Activated naive CD4-positive, alpha-beta T cell treated with anti-CD3 and anti-CD28 coated beads, Interleukin-2, amount 50 U/mL, for 24 hours (primary cell): Measurements from ENCODE around the gene DLL1.
"Not testable (repeated sequence)": the region's sequence is repeated elsewhere in the genome, so short reads cannot be mapped to it uniquely, and the experiment has no call there.

Source experiments
- H3K27ac Mint-ChIP-seq: one replicate; pipeline ENCODE4 v1.8.0; 2021; ENCODE audit warnings: mild to moderate bottlenecking, mixed read lengths
- H3K27me3 Mint-ChIP-seq: one replicate; pipeline ENCODE4 v1.8.0; 2021; ENCODE audit warnings: mixed read lengths
- H3K36me3 Mint-ChIP-seq: one replicate; pipeline ENCODE4 v1.8.0; 2021; ENCODE audit warnings: mixed read lengths
- H3K4me1 Mint-ChIP-seq: one replicate; pipeline ENCODE4 v1.8.0; 2021; ENCODE audit warnings: mixed read lengths
- H3K4me3 Mint-ChIP-seq: one replicate; pipeline ENCODE4 v1.8.0; 2021; ENCODE audit warnings: mild to moderate bottlenecking, mixed read lengths
- H3K9me3 Mint-ChIP-seq: one replicate; pipeline ENCODE4 v1.8.0; 2021; ENCODE audit warnings: mixed read lengths

The DLL1 gene

DNA sequence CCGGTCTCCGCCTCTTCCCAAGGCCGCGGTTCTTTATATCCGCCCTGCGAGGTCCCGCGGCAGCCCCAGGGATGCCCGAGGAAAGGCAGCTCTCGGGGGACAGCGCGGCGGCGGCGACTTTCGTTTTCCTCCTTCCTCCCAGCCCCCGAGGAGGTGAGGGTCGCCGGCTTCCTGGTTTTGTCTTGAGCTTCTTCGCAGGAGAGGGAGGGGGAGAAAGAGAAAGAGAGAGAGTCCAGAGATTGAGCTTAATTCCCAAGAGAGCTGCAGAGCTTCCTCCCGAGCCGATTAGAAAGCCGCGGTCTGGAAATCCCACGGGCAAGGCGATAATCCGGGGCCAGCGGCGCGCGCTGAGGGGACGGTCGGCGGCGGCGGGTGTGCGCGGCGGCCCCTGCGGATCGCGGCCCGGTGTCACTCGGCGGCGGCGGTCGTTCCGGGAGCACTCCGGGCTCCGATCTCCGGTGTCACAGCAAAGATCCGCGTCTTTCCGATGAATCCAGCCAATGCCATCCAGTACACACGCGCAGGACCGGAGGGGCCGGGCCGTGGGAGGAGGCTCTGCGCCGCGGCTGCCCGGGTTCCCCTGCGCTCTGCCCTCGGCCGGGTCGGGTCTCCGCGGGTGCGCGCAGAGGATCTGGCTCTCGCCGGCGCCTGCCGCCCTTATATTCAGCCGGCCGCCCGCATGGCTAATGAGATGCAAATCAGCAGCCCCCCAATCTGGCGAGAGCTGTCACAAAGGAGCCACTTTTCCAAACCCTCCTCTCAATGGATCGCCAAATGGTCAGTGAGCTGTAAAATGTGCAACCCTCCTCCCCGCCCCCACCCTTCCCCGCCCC is at the start of gene DLL1:
DLL1 (minus strand) TSS at position 783 of the 833 bp plus-strand sequence. CDS start 939 bp downstream, outside the sequence.
- peaks cover 2% of the 10 kb centered on the region for H3K36me3 Mint-ChIP-seq
- H3K4me1 Mint-ChIP-seq: peaks cover 51% of the 10 kb centered on the region
- H3K4me3 Mint-ChIP-seq: peak within 1 kb of the TSS; percentile 93
- peaks cover 17% of the 10 kb centered on the region for H3K27me3 Mint-ChIP-seq
- H3K9me3 Mint-ChIP-seq: no peaks in the 10 kb centered on the region
- peak within 1 kb of the TSS; percentile 92 for H3K27ac Mint-ChIP-seq

- not testable (repeated sequence) for H3K27me3 Mint-ChIP-seq, H3K9me3 Mint-ChIP-seq, H3K4me3 Mint-ChIP-seq, H3K27ac Mint-ChIP-seq
- H3K4me1 Mint-ChIP-seq: peaks cover 58% of the 10 kb centered on the region
- peaks cover 31% of the 10 kb centered on the region for H3K36me3 Mint-ChIP-seq
These were observed 44.3 kb upstream of the DLL1 start for GRCh38 chr6:170335199-170335598.

DNA sequence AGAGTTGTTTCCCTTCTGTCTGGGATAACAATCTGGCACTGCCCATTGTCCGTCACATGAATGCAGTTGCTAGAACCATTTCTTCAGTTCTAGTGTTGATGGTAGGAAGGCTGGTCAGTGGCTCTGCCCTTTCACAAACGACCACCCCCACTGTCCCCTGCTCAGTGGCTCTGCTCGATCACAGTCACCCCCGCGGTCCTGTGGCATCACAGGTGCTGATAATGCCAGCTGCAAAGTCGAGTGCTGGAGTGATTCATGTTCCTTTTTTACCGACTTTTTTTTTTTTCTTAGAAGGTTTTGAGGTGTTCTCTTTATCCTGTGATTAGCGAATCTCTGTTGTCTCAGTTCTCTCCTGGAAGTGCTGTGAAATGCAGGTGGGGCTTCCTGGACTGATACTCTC is 38.4 kb upstream of the DLL1 start:
- H3K4me1 Mint-ChIP-seq: peaks cover 23% of the 10 kb centered on the region
- H3K27me3 Mint-ChIP-seq: no peaks in the 10 kb centered on the region
- H3K4me3 Mint-ChIP-seq: no peak overlapping the region
- peak overlapping the region; percentile 25 for H3K27ac Mint-ChIP-seq
- no peaks in the 10 kb centered on the region for H3K9me3 Mint-ChIP-seq
- H3K36me3 Mint-ChIP-seq: peaks cover 30% of the 10 kb centered on the region

DNA sequence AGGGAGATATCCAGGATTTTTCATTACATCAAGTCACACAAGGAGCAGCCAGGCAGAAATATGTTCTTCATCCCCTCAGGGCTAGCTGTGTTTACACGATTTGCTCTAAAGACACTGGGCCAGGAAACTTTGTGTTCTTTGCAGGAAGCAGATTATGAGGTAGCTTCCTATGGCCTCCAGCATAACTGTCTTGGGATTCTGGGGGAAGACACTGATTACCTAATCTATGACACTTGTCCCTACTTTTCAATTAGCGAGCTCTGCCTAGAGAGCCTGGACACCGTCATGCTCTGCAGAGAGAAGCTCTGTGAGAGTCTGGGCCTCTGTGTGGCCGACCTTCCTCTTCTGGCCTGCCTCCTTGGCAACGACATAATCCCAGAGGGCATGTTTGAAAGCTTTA is 26.8 kb upstream of the DLL1 start:
- H3K27ac Mint-ChIP-seq: peak overlapping the region; percentile 63
- H3K9me3 Mint-ChIP-seq: no peaks in the 10 kb centered on the region
- H3K27me3 Mint-ChIP-seq: no peaks in the 10 kb centered on the region
- H3K4me3 Mint-ChIP-seq: no peak overlapping the region
- peaks cover 70% of the 10 kb centered on the region for H3K4me1 Mint-ChIP-seq
- H3K36me3 Mint-ChIP-seq: peaks cover 22% of the 10 kb centered on the region

GRCh38 chr6:170317076-170317475 is 26.2 kb upstream of the DLL1 start:
- H3K4me3 Mint-ChIP-seq: no peak overlapping the region
- H3K27me3 Mint-ChIP-seq: no peaks in the 10 kb centered on the region
- H3K9me3 Mint-ChIP-seq: no peaks in the 10 kb centered on the region
- no peak overlapping the region for H3K27ac Mint-ChIP-seq
- peaks cover 16% of the 10 kb centered on the region for H3K36me3 Mint-ChIP-seq
- peaks cover 67% of the 10 kb centered on the region for H3K4me1 Mint-ChIP-seq

DNA sequence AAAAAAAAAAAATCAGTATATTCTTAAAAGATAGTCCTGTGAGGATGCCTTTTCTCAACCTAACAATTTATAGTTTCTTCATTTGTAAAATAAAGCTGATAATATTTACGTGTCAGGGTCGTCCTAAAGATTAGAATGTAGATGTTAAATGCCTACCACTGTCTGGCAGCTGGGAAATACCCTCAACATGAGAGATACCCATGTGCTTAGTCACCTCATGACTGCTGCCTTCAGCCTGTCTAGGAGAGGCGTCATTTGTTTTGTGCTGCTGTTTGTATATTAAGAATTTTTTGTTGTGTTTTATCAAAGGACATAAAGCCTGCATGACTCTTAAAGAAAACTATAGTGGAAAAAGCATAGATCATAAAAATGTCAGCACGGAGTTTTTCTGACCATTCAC is 25.2 kb upstream of the DLL1 start:
- Mint-ChIP-seq H3K36me3 (peaks cover 14% of the 10 kb centered on the region), H3K27ac (no peak overlapping the region), H3K4me1 (peaks cover 72% of the 10 kb centered on the region), H3K27me3 (no peaks in the 10 kb centered on the region), H3K4me3 (no peak overlapping the region), H3K9me3 (no peaks in the 10 kb centered on the region)

GRCh38 chr6:170314983-170315382 is 24.1 kb upstream of the DLL1 start:
- peaks cover 70% of the 10 kb centered on the region for H3K4me1 Mint-ChIP-seq
- H3K27ac Mint-ChIP-seq: no peak overlapping the region
- no peak overlapping the region for H3K4me3 Mint-ChIP-seq
- H3K36me3 Mint-ChIP-seq: peaks cover 7% of the 10 kb centered on the region
- H3K27me3 Mint-ChIP-seq: no peaks in the 10 kb centered on the region
- H3K9me3 Mint-ChIP-seq: no peaks in the 10 kb centered on the region

DNA sequence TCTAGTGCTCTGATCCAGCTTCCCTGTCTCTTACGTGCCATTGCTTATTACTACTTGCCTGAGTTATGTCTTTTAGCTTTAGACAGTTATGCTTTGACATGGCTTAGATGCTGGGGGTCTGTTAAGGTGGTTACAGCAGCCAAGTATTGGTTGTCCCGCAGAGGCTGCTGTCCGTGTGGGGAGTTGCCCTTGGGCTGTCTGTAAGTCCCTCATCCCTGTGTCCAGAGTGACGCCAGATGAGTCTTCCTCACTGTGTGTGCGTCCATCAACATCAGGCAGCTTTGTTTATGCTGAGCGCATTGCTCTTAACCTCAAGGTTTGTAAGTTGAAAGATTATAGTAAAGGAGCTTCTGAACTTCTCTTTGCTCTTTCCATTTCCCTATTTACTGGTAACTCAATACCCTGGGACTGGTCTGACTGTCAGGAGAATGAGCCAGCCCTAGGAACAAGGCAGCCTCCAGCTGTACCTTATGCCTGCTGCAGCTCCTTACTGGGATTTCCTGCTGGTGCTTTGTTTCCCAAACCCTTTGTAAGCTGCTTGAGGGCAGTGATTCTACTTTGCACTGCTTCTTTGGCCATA is 22.9 kb upstream of the DLL1 start:
- Mint-ChIP-seq H3K4me3 (no peak overlapping the region), H3K9me3 (no peaks in the 10 kb centered on the region), H3K27ac (no peak overlapping the region), H3K36me3 (peaks cover 3% of the 10 kb centered on the region), H3K4me1 (peaks cover 75% of the 10 kb centered on the region), H3K27me3 (no peaks in the 10 kb centered on the region)

- Mint-ChIP-seq H3K27ac (peak overlapping the region; percentile 47), H3K9me3 (no peaks in the 10 kb centered on the region), H3K36me3 (peaks cover 7% of the 10 kb centered on the region), H3K27me3 (no peaks in the 10 kb centered on the region), H3K4me1 (peaks cover 84% of the 10 kb centered on the region), H3K4me3 (no peak overlapping the region)
These were observed 22.0 kb upstream of the DLL1 start for GRCh38 chr6:170312876-170313275.

DNA sequence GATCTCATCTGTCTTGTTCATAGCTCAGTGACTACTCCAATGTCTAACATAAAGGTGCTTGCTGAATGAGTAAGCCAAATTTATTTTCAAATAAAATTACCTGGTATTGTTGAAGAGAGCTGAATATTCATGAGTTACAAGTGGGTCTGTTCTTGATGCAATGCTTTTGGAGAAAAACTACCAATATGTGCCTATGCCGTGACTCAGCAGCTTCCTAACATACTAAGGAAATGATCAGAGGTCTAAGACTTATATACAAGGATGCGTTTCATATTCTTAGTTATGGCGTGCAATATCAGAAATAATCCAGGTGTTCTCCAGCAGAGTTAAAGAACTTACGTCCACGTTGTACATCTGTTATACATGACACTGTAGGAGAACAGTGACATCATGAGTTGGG is 20.8 kb upstream of the DLL1 start:
- Mint-ChIP-seq H3K9me3 (no peaks in the 10 kb centered on the region), H3K4me1 (peaks cover 83% of the 10 kb centered on the region), H3K4me3 (no peak overlapping the region), H3K36me3 (peaks cover 3% of the 10 kb centered on the region), H3K27me3 (no peaks in the 10 kb centered on the region), H3K27ac (no peak overlapping the region)

DNA sequence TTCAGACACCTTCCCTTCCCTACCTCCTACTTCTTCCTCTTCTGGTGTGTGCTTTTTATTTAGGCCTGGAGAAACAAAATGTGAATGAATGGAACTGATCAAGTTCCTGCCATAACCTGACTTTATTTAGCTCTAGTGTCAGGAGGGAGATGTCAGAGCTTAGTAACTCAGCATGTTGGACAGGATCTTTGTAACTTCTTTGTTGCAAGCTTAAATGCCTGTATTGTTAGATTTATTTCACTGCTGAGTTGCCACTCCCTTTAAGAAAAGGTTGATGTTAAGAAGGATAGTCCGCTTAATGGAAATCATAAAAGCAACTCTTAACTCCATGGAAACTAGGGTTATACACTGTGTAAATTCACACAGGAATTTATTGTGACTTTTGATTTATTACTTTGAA is 17.9 kb upstream of the DLL1 start:
- no peak overlapping the region for H3K27ac Mint-ChIP-seq
- H3K9me3 Mint-ChIP-seq: no peaks in the 10 kb centered on the region
- peaks cover 3% of the 10 kb centered on the region for H3K36me3 Mint-ChIP-seq
- H3K4me3 Mint-ChIP-seq: peak overlapping the region; percentile 49
- H3K27me3 Mint-ChIP-seq: no peaks in the 10 kb centered on the region
- H3K4me1 Mint-ChIP-seq: peaks cover 60% of the 10 kb centered on the region

GRCh38 chr6:170307080-170307545 is 16.2 kb upstream of the DLL1 start:
- H3K27ac Mint-ChIP-seq: peak overlapping the region; percentile 85

GRCh38 chr6:170306324-170307079 is 15.6 kb upstream of the DLL1 start, which contains the start of gene FAM120B:
FAM120B (plus strand) TSS chr6:170306758; CDS start chr6:170317391, 10,633 bp downstream.
- Mint-ChIP-seq H3K27me3 (peaks cover 4% of the 10 kb centered on the region), H3K4me1 (peaks cover 43% of the 10 kb centered on the region), H3K4me3 (peak within 1 kb of the TSS; percentile 96), H3K27ac (peak within 1 kb of the TSS; percentile 85), H3K36me3 (peaks cover 5% of the 10 kb centered on the region), H3K9me3 (no peaks in the 10 kb centered on the region)

More at GRCh38 chr6:170307080-170307545, 16.2 kb upstream of the DLL1 start:
- Mint-ChIP-seq H3K9me3 (no peaks in the 10 kb centered on the region), H3K36me3 (peaks cover 3% of the 10 kb centered on the region), H3K4me1 (peaks cover 46% of the 10 kb centered on the region), H3K27me3 (peaks cover 4% of the 10 kb centered on the region), H3K4me3 (peak overlapping the region; percentile 96)

DNA sequence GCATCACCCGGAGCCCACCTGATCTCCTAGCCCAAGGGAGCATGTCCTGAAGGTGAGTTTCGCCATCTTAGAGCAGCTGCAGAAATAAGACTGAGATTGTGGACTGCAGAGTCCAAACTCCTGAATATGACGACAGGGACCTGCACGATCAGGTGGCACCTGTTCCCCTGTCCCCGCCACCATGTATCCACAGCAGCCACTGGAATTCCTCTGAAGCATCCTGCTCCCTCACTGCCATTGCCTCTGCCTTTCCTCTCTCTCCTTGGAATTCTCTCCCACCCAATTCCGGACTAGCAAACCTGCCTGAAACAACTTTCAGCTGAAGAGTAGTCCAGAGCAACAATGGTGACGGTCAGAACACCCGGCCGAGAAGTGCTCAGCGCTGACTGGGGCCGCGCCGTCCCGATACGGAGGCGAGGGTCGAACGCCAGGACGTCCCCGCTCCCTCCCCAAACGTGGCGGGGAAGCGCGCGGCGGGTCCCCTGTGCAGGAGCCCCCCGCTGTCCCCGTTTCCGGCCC is 15.0 kb upstream of the DLL1 start:
- H3K27me3 Mint-ChIP-seq: peaks cover 4% of the 10 kb centered on the region
- peaks cover 6% of the 10 kb centered on the region for H3K36me3 Mint-ChIP-seq
- peak overlapping the region; percentile 24 for H3K27ac Mint-ChIP-seq
- peaks cover 36% of the 10 kb centered on the region for H3K4me1 Mint-ChIP-seq
- H3K4me3 Mint-ChIP-seq: peak overlapping the region; percentile 96
- H3K9me3 Mint-ChIP-seq: no peaks in the 10 kb centered on the region

GRCh38 chr6:170301184-170301583 is 10.3 kb upstream of the DLL1 start:
- peaks cover 2% of the 10 kb centered on the region for H3K36me3 Mint-ChIP-seq
- peaks cover 5% of the 10 kb centered on the region for H3K4me1 Mint-ChIP-seq
- no peak overlapping the region for H3K4me3 Mint-ChIP-seq
- H3K27ac Mint-ChIP-seq: no peak overlapping the region
- no peaks in the 10 kb centered on the region for H3K9me3 Mint-ChIP-seq
- peaks cover 9% of the 10 kb centered on the region for H3K27me3 Mint-ChIP-seq
